ENCODE results near the gene CFAP100.

- TF ChIP-seq, protein P1, sequence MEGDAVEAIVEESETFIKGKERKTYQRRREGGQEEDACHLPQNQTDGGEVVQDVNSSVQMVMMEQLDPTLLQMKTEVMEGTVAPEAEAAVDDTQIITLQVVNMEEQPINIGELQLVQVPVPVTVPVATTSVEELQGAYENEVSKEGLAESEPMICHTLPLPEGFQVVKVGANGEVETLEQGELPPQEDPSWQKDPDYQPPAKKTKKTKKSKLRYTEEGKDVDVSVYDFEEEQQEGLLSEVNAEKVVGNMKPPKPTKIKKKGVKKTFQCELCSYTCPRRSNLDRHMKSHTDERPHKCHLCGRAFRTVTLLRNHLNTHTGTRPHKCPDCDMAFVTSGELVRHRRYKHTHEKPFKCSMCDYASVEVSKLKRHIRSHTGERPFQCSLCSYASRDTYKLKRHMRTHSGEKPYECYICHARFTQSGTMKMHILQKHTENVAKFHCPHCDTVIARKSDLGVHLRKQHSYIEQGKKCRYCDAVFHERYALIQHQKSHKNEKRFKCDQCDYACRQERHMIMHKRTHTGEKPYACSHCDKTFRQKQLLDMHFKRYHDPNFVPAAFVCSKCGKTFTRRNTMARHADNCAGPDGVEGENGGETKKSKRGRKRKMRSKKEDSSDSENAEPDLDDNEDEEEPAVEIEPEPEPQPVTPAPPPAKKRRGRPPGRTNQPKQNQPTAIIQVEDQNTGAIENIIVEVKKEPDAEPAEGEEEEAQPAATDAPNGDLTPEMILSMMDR (conservative IDR thresholded peaks at IDR 0.05 in 1 of 2, IDR thresholded peaks at IDR 0.05 in 1 of 2; ENCODE audit: extremely low read depth in 1 of 2, insufficient read depth in 1 of 2, low read depth in 1 of 2, low read length in 2 of 2): no peak
- no peak for TF ChIP-seq EZH2 (IDR thresholded peaks at IDR 0.05; ENCODE audit: borderline replicate concordance, low read length)
Measured at GRCh38 chr3:126434264-126434590, 39.5 kb downstream of the CFAP100 start.
